CD4-positive, alpha-beta T cell (primary cell): Measurements from ENCODE around the gene MRPL36. TPM values are rescaled to one million over a fixed set of nuclear protein-coding genes. Genes with fewer than 3 reads are reported as not detected.

Experiments used
- ATAC-seq: fragments of 200-7000 bp; cut with Tn5 transposase; one replicate; pipeline ENCODE4 v1.10.0; 2022; ENCODE audit warnings: mild to moderate bottlenecking; ENCODE audit not compliant: poor library complexity
- CTCF ChIA-PET: fragments of 350-600 bp; sonication (Branson Sonifier 250); formaldehyde crosslinking; loops from one replicate; lab custom pipeline; 2021; ENCODE audit warnings: antibody characterized with exemption, inconsistent platforms; lab: Charles Lee
- POLR2A ChIA-PET: fragments of 350-600 bp; sonication (Branson Sonifier 250); formaldehyde crosslinking; loops from one replicate; lab custom pipeline; 2021; ENCODE audit warnings: antibody characterized with exemption, inconsistent platforms; lab: Charles Lee
- DNase-seq, 14 experiments: peaks; one replicate each; pipeline ENCODE4 v3.0.0-alpha.2; 2013 to 2020; ENCODE audit warnings: mixed read lengths in 2 of 14
- H3K27ac ChIP-seq, 2 donors: one replicate each; pipeline versions ENCODE4 v1.5.1 to v1.7.0; 2013; ENCODE audit warnings: low read length in 2 of 2, low read depth in 1 of 2, mild to moderate bottlenecking in 1 of 2
- H3K27me3 ChIP-seq, 2 experiments: 1 replicate in 1 of 2; 2 replicates in 1 of 2; pipeline versions ENCODE4 v1.6.1 to v1.7.0; 2013; ENCODE audit warnings: low read length in 2 of 2, control low read depth in 1 of 2, mild to moderate bottlenecking in 1 of 2, moderate library complexity in 1 of 2; ENCODE audit not compliant: insufficient read depth in 2 of 2, control insufficient read depth in 1 of 2
- H3K36me3 ChIP-seq: one replicate; pipeline ENCODE4 v1.6.1; 2013; ENCODE audit warnings: low read length, control low read depth; ENCODE audit not compliant: insufficient read depth
- H3K4me1 ChIP-seq: one replicate; pipeline ENCODE4 v1.6.1; 2013; ENCODE audit warnings: low read length, control low read depth; ENCODE audit not compliant: insufficient read depth
- H3K4me3 ChIP-seq: one replicate; pipeline ENCODE4 v1.5.1; 2013; ENCODE audit warnings: mild to moderate bottlenecking, low read length, moderate library complexity
- H3K9me3 ChIP-seq, 2 experiments: 1 replicate in 1 of 2; 2 replicates in 1 of 2; pipeline versions ENCODE4 v1.6.1 to v1.7.0; 2013; ENCODE audit warnings: low read length in 2 of 2, mild to moderate bottlenecking in 2 of 2, control low read depth in 1 of 2, moderate library complexity in 1 of 2; ENCODE audit not compliant: control insufficient read depth in 1 of 2, insufficient read depth in 1 of 2
- H3K27ac Mint-ChIP-seq: one replicate; pipeline ENCODE4 v1.8.0; 2020; ENCODE audit warnings: mixed read lengths
- H3K27me3 Mint-ChIP-seq: one replicate; pipeline ENCODE4 v1.8.0; 2021; ENCODE audit warnings: mixed read lengths
- H3K36me3 Mint-ChIP-seq: one replicate; pipeline ENCODE4 v1.8.0; 2021; ENCODE audit warnings: low read depth, mixed read lengths
- H3K4me1 Mint-ChIP-seq: one replicate; pipeline ENCODE4 v1.8.0; 2021; ENCODE audit warnings: low read depth, mixed read lengths
- H3K4me3 Mint-ChIP-seq: one replicate; pipeline ENCODE4 v1.8.0; 2020; ENCODE audit warnings: mild to moderate bottlenecking, mixed read lengths
- H3K9me3 Mint-ChIP-seq: one replicate; pipeline ENCODE4 v1.8.0; 2020; ENCODE audit warnings: mixed read lengths
- intact Hi-C, 2 experiments: fragments of 100-400 bp; cut with DNase I in 1 of 2; cut with micrococcal nuclease in 1 of 2; formaldehyde crosslinking; loops; one replicate each; pipeline versions ENCODE4 v1.15.1 to v1.9.0; 2023 to 2025; cut with DNase I, micrococcal nuclease
- total RNA-seq, 174 experiments: library from RNA in 2 of 174; stranded (reverse) in 2 of 174; gene quantifications; one replicate each; pipeline ENCODE4 v1.2.3 and lab custom pipeline; 2021 to 2026
- TF ChIP-seq, protein P1 (sequence below): fragments of 200-600 bp; IDR thresholded peaks from one replicate; pipeline ENCODE4 v1.8.0; 2022; ENCODE audit warnings: antibody characterized with exemption, mild to moderate bottlenecking

Gene MRPL36
- total RNA-seq, 2 experiments from 2014 or later: 14.3 to 18.2 TPM

DNA sequence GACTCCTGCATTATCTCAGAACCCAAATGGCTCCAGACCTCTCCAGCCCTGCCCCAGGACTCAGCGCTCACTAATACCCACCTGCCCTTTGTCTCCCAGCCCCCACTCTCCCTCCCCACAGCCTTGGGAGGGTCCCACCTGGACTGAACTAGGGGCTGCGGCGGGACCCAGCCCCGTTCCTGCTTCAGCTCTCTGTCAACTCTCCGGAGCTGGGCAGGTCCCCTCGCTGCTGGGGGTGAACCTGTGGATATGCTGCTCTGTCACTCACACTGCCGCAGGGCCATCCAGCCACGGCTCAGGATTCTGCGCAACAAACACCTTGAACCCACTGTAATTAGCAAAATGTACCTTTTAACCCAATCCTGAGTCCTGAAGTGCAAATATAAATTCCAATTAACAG, 38.4 kb upstream of the MRPL36 start:
- Histone ChIP-seq H3K4me1 (no peaks in the 10 kb centered on the region), H3K9me3 (peaks cover 0 to 11% of the 10 kb centered on the region in 2 experiments), H3K27me3 (peaks cover 2 to 13% of the 10 kb centered on the region in 2 experiments), H3K4me3 (no peak overlapping the region), H3K36me3 (no peaks in the 10 kb centered on the region), H3K27ac (no peak overlapping the region)
- POLR2A ChIA-PET: no interaction called here
- TF ChIP-seq, protein P1, sequence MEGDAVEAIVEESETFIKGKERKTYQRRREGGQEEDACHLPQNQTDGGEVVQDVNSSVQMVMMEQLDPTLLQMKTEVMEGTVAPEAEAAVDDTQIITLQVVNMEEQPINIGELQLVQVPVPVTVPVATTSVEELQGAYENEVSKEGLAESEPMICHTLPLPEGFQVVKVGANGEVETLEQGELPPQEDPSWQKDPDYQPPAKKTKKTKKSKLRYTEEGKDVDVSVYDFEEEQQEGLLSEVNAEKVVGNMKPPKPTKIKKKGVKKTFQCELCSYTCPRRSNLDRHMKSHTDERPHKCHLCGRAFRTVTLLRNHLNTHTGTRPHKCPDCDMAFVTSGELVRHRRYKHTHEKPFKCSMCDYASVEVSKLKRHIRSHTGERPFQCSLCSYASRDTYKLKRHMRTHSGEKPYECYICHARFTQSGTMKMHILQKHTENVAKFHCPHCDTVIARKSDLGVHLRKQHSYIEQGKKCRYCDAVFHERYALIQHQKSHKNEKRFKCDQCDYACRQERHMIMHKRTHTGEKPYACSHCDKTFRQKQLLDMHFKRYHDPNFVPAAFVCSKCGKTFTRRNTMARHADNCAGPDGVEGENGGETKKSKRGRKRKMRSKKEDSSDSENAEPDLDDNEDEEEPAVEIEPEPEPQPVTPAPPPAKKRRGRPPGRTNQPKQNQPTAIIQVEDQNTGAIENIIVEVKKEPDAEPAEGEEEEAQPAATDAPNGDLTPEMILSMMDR: no peak
- H3K27ac Mint-ChIP-seq: no peak overlapping the region
- no peak overlapping the region for H3K4me3 Mint-ChIP-seq
- H3K36me3 Mint-ChIP-seq: no peaks in the 10 kb centered on the region
- intact Hi-C loops: no loop called here
- DNase-seq (no peak), ATAC-seq (no peak)
- H3K27me3 Mint-ChIP-seq: peaks cover 43% of the 10 kb centered on the region
- no peaks in the 10 kb centered on the region for H3K4me1 Mint-ChIP-seq
- CTCF ChIA-PET: no interaction called here
- H3K9me3 Mint-ChIP-seq: no peaks in the 10 kb centered on the region

- Mint-ChIP-seq H3K4me1 (no peaks in the 10 kb centered on the region), H3K27me3 (peaks cover 39% of the 10 kb centered on the region), H3K4me3 (no peak overlapping the region), H3K36me3 (no peaks in the 10 kb centered on the region), H3K9me3 (no peaks in the 10 kb centered on the region), H3K27ac (no peak overlapping the region)
- no peak for DNase-seq
- ATAC-seq: no peak
- Histone ChIP-seq H3K36me3 (no peaks in the 10 kb centered on the region), H3K4me1 (no peaks in the 10 kb centered on the region), H3K9me3 (peaks cover 0 to 11% of the 10 kb centered on the region in 2 experiments), H3K27me3 (peaks cover 2 to 9% of the 10 kb centered on the region in 2 experiments), H3K4me3 (no peak overlapping the region), H3K27ac (no peak overlapping the region)
- CTCF ChIA-PET: no interaction called here
- intact Hi-C loops: no loop called here
- POLR2A ChIA-PET: no interaction called here
- TF ChIP-seq, protein P1: no peak
These were observed 37.5 kb upstream of the MRPL36 start for GRCh38 chr5:1836891-1837880.

- Histone ChIP-seq H3K9me3 (peaks cover 0 to 10% of the 10 kb centered on the region in 2 experiments), H3K27ac (no peak overlapping the region), H3K27me3 (peaks cover 2 to 9% of the 10 kb centered on the region in 2 experiments), H3K4me3 (no peak overlapping the region), H3K36me3 (no peaks in the 10 kb centered on the region), H3K4me1 (no peaks in the 10 kb centered on the region)
- POLR2A ChIA-PET: no interaction called here
- Mint-ChIP-seq H3K4me1 (no peaks in the 10 kb centered on the region), H3K27me3 (peaks cover 30% of the 10 kb centered on the region), H3K4me3 (no peak overlapping the region), H3K9me3 (no peaks in the 10 kb centered on the region), H3K27ac (no peak overlapping the region), H3K36me3 (no peaks in the 10 kb centered on the region)
- DNase-seq: no peak
- intact Hi-C loops: no loop called here
- TF ChIP-seq, protein P1: no peak
- CTCF ChIA-PET: no interaction called here
- no peak for ATAC-seq
These were observed 36.7 kb upstream of the MRPL36 start for GRCh38 chr5:1836176-1836890.
